DOHH2 (cell line): ENCODE results near the gene DIP2C.
"Not testable (repeated sequence)": the region's sequence is repeated elsewhere in the genome, so short reads cannot be mapped to it uniquely, and the experiment has no call there.

Experiments
- H3F3A ChIP-seq: fragments of 200-600 bp; sonication (generic), shearing (Covaris generic); 2 replicates; pipeline ENCODE4 v1.6.0; 2016; ENCODE audit warnings: antibody characterized with exemption, mild to moderate bottlenecking; ENCODE audit not compliant: control insufficient read depth, insufficient read depth
- H3K27ac ChIP-seq: fragments of 200-600 bp; sonication (generic); 2 replicates; pipeline ENCODE4 v1.5.1; 2014; ENCODE audit warnings: low read depth, mild to moderate bottlenecking, low read length, moderate library complexity
- H3K27me3 ChIP-seq: fragments of 200-600 bp; sonication (generic); 2 replicates; pipeline ENCODE4 v1.6.1; 2014; ENCODE audit warnings: mild to moderate bottlenecking, low read length, mixed read lengths; ENCODE audit not compliant: control insufficient read depth
- H3K36me3 ChIP-seq: fragments of 200-600 bp; sonication (generic); 2 replicates; pipeline ENCODE4 v1.6.1; 2014; ENCODE audit warnings: mild to moderate bottlenecking, low read length, moderate library complexity, mixed read lengths; ENCODE audit not compliant: control insufficient read depth
- H3K4me1 ChIP-seq: fragments of 200-600 bp; sonication (generic); 2 replicates; pipeline ENCODE4 v1.6.1; 2014; ENCODE audit warnings: mild to moderate bottlenecking, low read length, mixed read lengths; ENCODE audit not compliant: control insufficient read depth
- H3K4me2 ChIP-seq: fragments of 200-600 bp; sonication (generic); 2 replicates; pipeline ENCODE4 v1.6.0; 2014; ENCODE audit warnings: mild to moderate bottlenecking, low read length, moderate library complexity
- H3K4me3 ChIP-seq: fragments of 200-600 bp; sonication (generic); 2 replicates; pipeline ENCODE4 v1.5.1; 2014; ENCODE audit warnings: mild to moderate bottlenecking, low read length, mixed read lengths
- H3K79me2 ChIP-seq: fragments of 200-600 bp; sonication (generic); 2 replicates; pipeline ENCODE4 v1.6.1; 2014; ENCODE audit warnings: mild to moderate bottlenecking, low read length, mixed read lengths; ENCODE audit not compliant: control insufficient read depth
- H3K9me2 ChIP-seq: fragments of 200-600 bp; sonication (generic); replicated peaks from 2 replicates; pipeline ENCODE4 v1.6.1; 2014; ENCODE audit warnings: mild to moderate bottlenecking, low read length, mixed read lengths; ENCODE audit not compliant: control insufficient read depth
- H3K9me3 ChIP-seq: fragments of 200-600 bp; sonication (generic); 2 replicates; pipeline ENCODE4 v1.6.1; 2014; ENCODE audit warnings: antibody characterized with exemption, low read length, mixed read lengths; ENCODE audit not compliant: control insufficient read depth, insufficient read depth
- H4K20me1 ChIP-seq: fragments of 200-600 bp; sonication (generic); 2 replicates; pipeline ENCODE4 v1.6.0; 2014; ENCODE audit warnings: low read depth, mild to moderate bottlenecking, antibody characterized with exemption, low read length, moderate library complexity; ENCODE audit not compliant: control insufficient read depth, insufficient read depth
- EZH2phosphoT487 ChIP-seq: fragments of 200-600 bp; sonication (generic); IDR thresholded peaks from 2 replicates; pipeline ENCODE4 v1.6.1; 2017; ENCODE audit warnings: borderline replicate concordance, mild to moderate bottlenecking, antibody characterized with exemption, low read length, moderate library complexity, mixed read lengths
- TF ChIP-seq, protein P1 (sequence below): fragments of 200-600 bp; sonication (generic); IDR thresholded peaks from one replicate; pipeline ENCODE4 v1.5.1; 2014; ENCODE audit warnings: antibody characterized with exemption, mild to moderate bottlenecking, low read depth, low read length; ENCODE audit not compliant: poor library complexity, severe bottlenecking

The DIP2C gene

DNA sequence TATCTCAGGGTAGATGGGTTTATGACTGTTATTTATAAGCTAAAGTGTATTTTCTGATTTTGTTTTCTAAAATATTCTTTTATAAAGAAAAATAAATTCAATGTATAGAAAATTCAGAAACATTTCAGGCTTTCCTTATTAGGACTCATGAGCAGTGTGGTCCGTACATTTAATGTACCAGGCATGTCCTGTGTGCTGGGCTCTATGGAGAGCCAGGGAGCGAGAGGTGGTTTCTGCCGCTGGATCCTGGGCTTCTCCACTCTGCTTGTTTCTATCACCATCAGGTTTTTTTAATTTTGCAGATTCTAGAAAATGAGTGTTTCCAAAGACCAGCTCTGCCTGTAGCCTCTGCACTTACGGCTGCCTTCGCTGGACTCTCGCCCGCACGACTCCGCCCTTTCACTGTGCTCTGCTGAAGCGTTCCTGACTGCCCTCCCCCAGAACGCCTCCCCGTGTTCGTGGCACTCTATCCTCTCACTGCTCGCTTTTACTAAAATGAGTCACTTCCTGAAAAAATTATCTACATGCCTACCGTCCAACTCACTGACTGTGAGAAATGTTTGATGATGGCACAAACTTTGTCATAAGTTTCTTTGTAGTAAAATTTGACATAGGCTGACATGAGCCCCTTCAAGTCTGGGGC, 365.7 kb downstream of the DIP2C start:
- Histone ChIP-seq H3K79me2 (peaks cover 25% of the 10 kb centered on the region), H3K9me2 (no peaks in the 10 kb centered on the region), H3K4me2 (peak overlapping the region; percentile 95), H3F3A (peaks cover 49% of the 10 kb centered on the region), H3K27me3 (no peaks in the 10 kb centered on the region), H3K4me1 (peaks cover 69% of the 10 kb centered on the region), H4K20me1 (no peaks in the 10 kb centered on the region), H3K4me3 (peak overlapping the region; percentile 81), H3K9me3 (no peaks in the 10 kb centered on the region), H3K27ac (peak overlapping the region; percentile 95), H3K36me3 (peaks cover 51% of the 10 kb centered on the region)
- TF ChIP-seq, protein P1, sequence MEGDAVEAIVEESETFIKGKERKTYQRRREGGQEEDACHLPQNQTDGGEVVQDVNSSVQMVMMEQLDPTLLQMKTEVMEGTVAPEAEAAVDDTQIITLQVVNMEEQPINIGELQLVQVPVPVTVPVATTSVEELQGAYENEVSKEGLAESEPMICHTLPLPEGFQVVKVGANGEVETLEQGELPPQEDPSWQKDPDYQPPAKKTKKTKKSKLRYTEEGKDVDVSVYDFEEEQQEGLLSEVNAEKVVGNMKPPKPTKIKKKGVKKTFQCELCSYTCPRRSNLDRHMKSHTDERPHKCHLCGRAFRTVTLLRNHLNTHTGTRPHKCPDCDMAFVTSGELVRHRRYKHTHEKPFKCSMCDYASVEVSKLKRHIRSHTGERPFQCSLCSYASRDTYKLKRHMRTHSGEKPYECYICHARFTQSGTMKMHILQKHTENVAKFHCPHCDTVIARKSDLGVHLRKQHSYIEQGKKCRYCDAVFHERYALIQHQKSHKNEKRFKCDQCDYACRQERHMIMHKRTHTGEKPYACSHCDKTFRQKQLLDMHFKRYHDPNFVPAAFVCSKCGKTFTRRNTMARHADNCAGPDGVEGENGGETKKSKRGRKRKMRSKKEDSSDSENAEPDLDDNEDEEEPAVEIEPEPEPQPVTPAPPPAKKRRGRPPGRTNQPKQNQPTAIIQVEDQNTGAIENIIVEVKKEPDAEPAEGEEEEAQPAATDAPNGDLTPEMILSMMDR, result no peak
- no peak for TF ChIP-seq EZH2phosphoT487

DNA sequence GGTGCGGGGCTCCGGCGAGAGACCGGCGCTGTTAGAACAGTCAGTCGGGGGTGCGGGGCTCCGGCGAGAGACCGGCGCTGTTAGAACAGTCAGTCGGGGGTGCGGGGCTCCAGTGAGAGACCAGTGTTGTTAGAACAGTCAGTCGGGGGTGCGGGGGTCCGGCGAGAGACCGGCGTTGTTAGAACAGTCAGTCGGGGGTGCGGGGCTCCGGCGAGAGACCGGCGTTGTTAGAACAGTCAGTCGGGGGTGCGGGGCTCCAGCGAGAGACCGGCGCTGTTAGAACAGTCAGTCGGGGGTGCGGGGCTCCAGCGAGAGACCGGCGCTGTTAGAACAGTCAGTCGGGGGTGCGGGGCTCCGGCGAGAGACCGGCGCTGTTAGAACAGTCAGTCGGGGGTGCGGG, 366.4 kb downstream of the DIP2C start:
- Histone ChIP-seq H3K36me3 (peaks cover 55% of the 10 kb centered on the region), H3K79me2 (peaks cover 26% of the 10 kb centered on the region), H3K4me1 (peaks cover 69% of the 10 kb centered on the region), H3F3A (peaks cover 42% of the 10 kb centered on the region)
- H3K4me3 ChIP-seq, H3K9me2 ChIP-seq, H3K27me3 ChIP-seq, H3K27ac ChIP-seq, H3K9me3 ChIP-seq, H4K20me1 ChIP-seq, H3K4me2 ChIP-seq: not testable (repeated sequence)

DNA sequence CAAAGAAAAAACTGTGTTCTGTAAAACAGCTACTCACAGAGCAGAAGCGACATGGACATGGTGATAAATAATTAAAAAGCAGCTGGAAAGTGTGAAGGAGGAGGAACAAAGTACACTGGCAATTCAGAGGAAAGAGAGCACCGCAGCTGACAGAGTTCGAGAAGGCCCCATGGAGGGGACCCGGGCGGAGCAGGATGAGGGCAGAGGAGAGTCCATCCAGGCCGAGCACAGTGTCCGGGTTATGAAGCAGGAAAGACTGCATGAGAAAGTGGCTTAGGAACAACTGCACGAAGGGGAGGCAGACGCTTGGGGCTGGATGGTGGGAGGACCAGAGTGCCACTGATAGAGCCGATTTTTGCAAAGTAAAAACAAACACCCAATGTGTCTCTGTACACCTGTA, 368.7 kb downstream of the DIP2C start:
- TF ChIP-seq EZH2phosphoT487, result no peak
- TF ChIP-seq, protein P1, result no peak
- H3K4me2 ChIP-seq, result no peak overlapping the region
- H3K9me2 ChIP-seq, result no peaks in the 10 kb centered on the region

DNA sequence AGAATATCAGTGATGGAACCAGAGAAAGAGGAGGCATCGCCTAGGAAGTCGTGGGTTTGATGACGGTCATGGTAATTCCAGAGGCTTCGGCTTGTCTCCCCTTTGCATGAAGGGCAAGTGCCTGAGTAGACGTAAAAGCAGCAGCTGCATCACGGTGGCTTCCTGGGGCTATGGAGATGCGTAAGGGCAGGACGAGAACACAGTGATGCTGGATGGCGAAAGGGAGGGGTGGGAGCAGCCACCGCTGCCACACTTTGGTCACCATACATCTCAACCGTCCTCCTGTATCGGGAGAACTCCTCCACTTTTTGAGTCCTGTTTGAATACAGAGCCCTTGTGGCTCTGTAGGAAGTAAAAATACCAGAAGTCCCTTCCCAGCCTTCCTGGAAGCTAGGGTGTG, 371.5 kb downstream of the DIP2C start:
- H3F3A ChIP-seq, result peaks cover 54% of the 10 kb centered on the region
- H3K9me2 ChIP-seq, result no peaks in the 10 kb centered on the region
- no peak for TF ChIP-seq EZH2phosphoT487
- TF ChIP-seq, protein P1, result no peak
- no peaks in the 10 kb centered on the region for H3K9me3 ChIP-seq
- peaks cover 54% of the 10 kb centered on the region for H3K36me3 ChIP-seq
- H3K4me2 ChIP-seq, result peak overlapping the region; percentile 99
- H3K4me3 ChIP-seq, result peak overlapping the region; percentile 79
- peaks cover 39% of the 10 kb centered on the region for H3K79me2 ChIP-seq
- H4K20me1 ChIP-seq, result no peaks in the 10 kb centered on the region
- no peaks in the 10 kb centered on the region for H3K27me3 ChIP-seq
- peaks cover 72% of the 10 kb centered on the region for H3K4me1 ChIP-seq
- peak overlapping the region; percentile 98 for H3K27ac ChIP-seq

More for the DNA sequence above, 368.7 kb downstream of the DIP2C start:
- H3K79me2 ChIP-seq, result peaks cover 29% of the 10 kb centered on the region
- H3K4me3 ChIP-seq, result no peak overlapping the region
- H3K36me3 ChIP-seq, result peaks cover 58% of the 10 kb centered on the region
- no peaks in the 10 kb centered on the region for H3K27me3 ChIP-seq
- no peaks in the 10 kb centered on the region for H3K9me3 ChIP-seq
- peaks cover 44% of the 10 kb centered on the region for H3F3A ChIP-seq
- peaks cover 69% of the 10 kb centered on the region for H3K4me1 ChIP-seq
- H4K20me1 ChIP-seq, result no peaks in the 10 kb centered on the region
- no peak overlapping the region for H3K27ac ChIP-seq
